SK-N-SH (cell line): Measurements from ENCODE around the gene CEACAM3. TPM values are rescaled to one million over a fixed set of nuclear protein-coding genes. Genes with fewer than 3 reads are reported as not detected.
"Not testable (repeated sequence)": the region's sequence is repeated elsewhere in the genome, so short reads cannot be mapped to it uniquely, and the experiment has no call there.

ENCODE experiments used
- CTCF ChIA-PET: fragments of 300-600, 350-600 bp; formaldehyde crosslinking; extraction: SDS; loops from one replicate; lab custom pipeline; 2021; lab: Yijun Ruan, JAX
- POLR2A ChIA-PET: fragments of 350-600 bp; sonication (Branson Sonifier 250); formaldehyde crosslinking; extraction: SDS; loops from one replicate; lab custom pipeline; 2020; ENCODE audit warnings: antibody characterized with exemption, inconsistent platforms; lab: Yijun Ruan, JAX
- DNase-seq: peaks from one replicate; pipeline ENCODE4 v3.0.0; 2012
- H2AFZ ChIP-seq: fragments of 200-600 bp; sonication (generic); 2 replicates; pipeline ENCODE4 v1.8.1; 2016; ENCODE audit warnings: antibody characterized with exemption, mild to moderate bottlenecking, low read depth
- H3F3A ChIP-seq: fragments of 200-600 bp; sonication (generic); replicated peaks from 2 replicates; pipeline ENCODE3; 2016; ENCODE audit warnings: antibody characterized with exemption, mild to moderate bottlenecking; ENCODE audit not compliant: insufficient read depth
- H3K27ac ChIP-seq, 2 experiments: fragments of 200-500 bp in 1 of 2; fragments of 200-600 bp in 1 of 2; sonication (Bioruptor generic) in 1 of 2; sonication (generic), shearing (Covaris generic) in 1 of 2; 2 replicates each; pipeline versions ENCODE4 v1.5.1 to v1.6.1; 2014 to 2016; ENCODE audit warnings: low read depth in 2 of 2, inconsistent platforms in 1 of 2, low read length in 1 of 2, mild to moderate bottlenecking in 1 of 2, mixed read lengths in 1 of 2
- H3K27me3 ChIP-seq: fragments of 200-600 bp; sonication (generic), shearing (Covaris generic); 2 replicates; pipeline ENCODE4 v1.6.1; 2016; ENCODE audit warnings: mixed run types; ENCODE audit not compliant: insufficient read depth
- H3K36me3 ChIP-seq, 2 experiments: fragments of 200-500 bp in 1 of 2; fragments of 200-600 bp in 1 of 2; sonication (Bioruptor generic) in 1 of 2; sonication (generic) in 1 of 2; replicated peaks in 1 of 2; 2 replicates each; pipeline versions ENCODE3 to v1.5.1; 2014 to 2016; ENCODE audit warnings: low read length in 1 of 2, mild to moderate bottlenecking in 1 of 2; ENCODE audit not compliant: insufficient read depth in 2 of 2, control insufficient read depth in 1 of 2
- H3K4me1 ChIP-seq, 2 experiments: fragments of 200-500 bp in 1 of 2; fragments of 200-600 bp in 1 of 2; sonication (Bioruptor generic) in 1 of 2; sonication (generic), shearing (Covaris generic) in 1 of 2; 2 replicates each; pipeline versions ENCODE4 v1.5.1 to v1.6.1; 2014 to 2016; ENCODE audit warnings: low read depth in 1 of 2, low read length in 1 of 2, mixed run types in 1 of 2; ENCODE audit not compliant: insufficient read depth in 2 of 2, control insufficient read depth in 1 of 2
- H3K4me2 ChIP-seq: fragments of 200-600 bp; sonication (generic), shearing (Covaris generic); 2 replicates; pipeline ENCODE4 v1.6.1; 2017; ENCODE audit warnings: mixed run types
- H3K4me3 ChIP-seq, 2 experiments: fragments of 200-500 bp in 1 of 2; fragments of 200-600 bp in 1 of 2; sonication (Bioruptor generic) in 1 of 2; sonication (generic), shearing (Covaris generic) in 1 of 2; 2 replicates each; pipeline versions ENCODE4 v1.5.1 to v1.8.1; 2014 to 2016; ENCODE audit warnings: low read depth in 2 of 2, inconsistent platforms in 1 of 2, low read length in 1 of 2, mild to moderate bottlenecking in 1 of 2, mixed read lengths in 1 of 2, moderate library complexity in 1 of 2
- H3K79me2 ChIP-seq: fragments of 200-600 bp; sonication (generic); 2 replicates; pipeline ENCODE4 v1.8.1; 2017; ENCODE audit warnings: mild to moderate bottlenecking; ENCODE audit not compliant: insufficient read depth
- H3K9ac ChIP-seq: fragments of 200-600 bp; sonication (generic); 2 replicates; pipeline ENCODE4 v1.6.1; 2017; ENCODE audit warnings: mixed run types
- H3K9me2 ChIP-seq: fragments of 200-600 bp; sonication (generic); 2 replicates; pipeline ENCODE4 v1.6.1; 2017; ENCODE audit warnings: mixed run types
- H3K9me3 ChIP-seq: fragments of 200-600 bp; sonication (generic); 2 replicates; pipeline ENCODE4 v1.6.1; 2017; ENCODE audit warnings: mixed run types, mild to moderate bottlenecking, moderate library complexity
- H4K20me1 ChIP-seq: fragments of 200-600 bp; sonication (generic); 2 replicates; pipeline ENCODE4 v1.6.1; 2017; ENCODE audit warnings: mild to moderate bottlenecking, mixed run types; ENCODE audit not compliant: insufficient read depth
- GABPA ChIP-seq: IDR thresholded peaks from 2 replicates; pipeline ENCODE4 v1.4.0; 2012; ENCODE audit warnings: low read depth, mild to moderate bottlenecking
- NFIC ChIP-seq: IDR thresholded peaks from 2 replicates; pipeline ENCODE4 v1.4.0; 2012; ENCODE audit warnings: borderline replicate concordance
- RAD21 ChIP-seq: IDR thresholded peaks from 2 replicates; pipeline ENCODE4 v1.6.1; 2012; ENCODE audit warnings: mild to moderate bottlenecking, low read length
- SIN3A ChIP-seq: IDR thresholded peaks from 2 replicates; pipeline ENCODE4 v1.6.1; 2012; ENCODE audit warnings: low read depth, mild to moderate bottlenecking, low read length, moderate library complexity, borderline replicate concordance
- TEAD4 ChIP-seq: IDR thresholded peaks from 2 replicates; pipeline ENCODE4 v1.4.0; 2012; ENCODE audit warnings: mild to moderate bottlenecking, borderline replicate concordance; ENCODE audit not compliant: insufficient read depth
- WGBS: methylation state at CpG from one replicate; pipeline ENCODE4 v1.1.6; 2017; ENCODE audit warnings: low lambda C conversion rate; 5-methylcytosine and 5-hydroxymethylcytosine counted together
- polyA plus RNA-seq, 3 experiments: library from polyadenylated mRNA; depleted of rRNA; stranded (reverse); fragments of >200 nt; gene quantifications; 2 replicates each; pipeline ENCODE4 v1.2.3, GENCODE V29; 2012
- TF ChIP-seq, protein P1 (sequence below): IDR thresholded peaks from 2 replicates; pipeline ENCODE4 v1.6.1; 2012; ENCODE audit warnings: mild to moderate bottlenecking, low read depth, low read length, moderate library complexity

CEACAM3 gene
- polyA plus RNA-seq, 1 of the 3 experiments (the other 2 are of a cell fraction) = not detected

DNA sequence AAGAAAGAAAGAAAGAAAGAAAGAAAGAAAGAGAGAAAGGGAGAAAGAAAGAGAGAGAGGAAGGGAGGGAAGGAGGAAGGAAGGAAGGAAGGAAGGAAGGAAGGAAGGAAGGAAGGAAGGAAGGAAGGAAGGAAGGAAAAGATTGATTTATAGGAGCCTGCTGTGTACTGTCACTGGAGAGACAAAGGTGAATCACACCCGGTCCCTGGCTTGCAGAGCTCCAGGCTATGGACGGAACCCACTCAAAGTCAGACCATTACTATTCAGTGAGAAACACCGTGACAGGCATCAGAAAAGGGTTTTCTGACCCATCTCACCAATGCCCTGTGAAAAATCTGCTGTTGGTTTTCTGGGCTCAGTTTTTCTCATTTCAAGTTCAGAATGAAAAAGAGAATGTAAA lies 48.4 kb upstream of the CEACAM3 start:
- CTCF ChIA-PET = interaction anchor here (1.1 to 1.5 kb wide), 3 partner anchors 11 to 106 kb away, joined by 3 to 5 read pairs (median 4); no protein-coding TSS in a partner anchor
- H3F3A ChIP-seq = no peaks in the 10 kb centered on the region
- H3K9ac ChIP-seq = no peak overlapping the region
- H3K4me3 ChIP-seq = no peak overlapping the region
- TF ChIP-seq NFIC (no peak), SIN3A (no peak), GABPA (no peak), TEAD4 (no peak), RAD21 (no peak)
- TF ChIP-seq, protein P1, sequence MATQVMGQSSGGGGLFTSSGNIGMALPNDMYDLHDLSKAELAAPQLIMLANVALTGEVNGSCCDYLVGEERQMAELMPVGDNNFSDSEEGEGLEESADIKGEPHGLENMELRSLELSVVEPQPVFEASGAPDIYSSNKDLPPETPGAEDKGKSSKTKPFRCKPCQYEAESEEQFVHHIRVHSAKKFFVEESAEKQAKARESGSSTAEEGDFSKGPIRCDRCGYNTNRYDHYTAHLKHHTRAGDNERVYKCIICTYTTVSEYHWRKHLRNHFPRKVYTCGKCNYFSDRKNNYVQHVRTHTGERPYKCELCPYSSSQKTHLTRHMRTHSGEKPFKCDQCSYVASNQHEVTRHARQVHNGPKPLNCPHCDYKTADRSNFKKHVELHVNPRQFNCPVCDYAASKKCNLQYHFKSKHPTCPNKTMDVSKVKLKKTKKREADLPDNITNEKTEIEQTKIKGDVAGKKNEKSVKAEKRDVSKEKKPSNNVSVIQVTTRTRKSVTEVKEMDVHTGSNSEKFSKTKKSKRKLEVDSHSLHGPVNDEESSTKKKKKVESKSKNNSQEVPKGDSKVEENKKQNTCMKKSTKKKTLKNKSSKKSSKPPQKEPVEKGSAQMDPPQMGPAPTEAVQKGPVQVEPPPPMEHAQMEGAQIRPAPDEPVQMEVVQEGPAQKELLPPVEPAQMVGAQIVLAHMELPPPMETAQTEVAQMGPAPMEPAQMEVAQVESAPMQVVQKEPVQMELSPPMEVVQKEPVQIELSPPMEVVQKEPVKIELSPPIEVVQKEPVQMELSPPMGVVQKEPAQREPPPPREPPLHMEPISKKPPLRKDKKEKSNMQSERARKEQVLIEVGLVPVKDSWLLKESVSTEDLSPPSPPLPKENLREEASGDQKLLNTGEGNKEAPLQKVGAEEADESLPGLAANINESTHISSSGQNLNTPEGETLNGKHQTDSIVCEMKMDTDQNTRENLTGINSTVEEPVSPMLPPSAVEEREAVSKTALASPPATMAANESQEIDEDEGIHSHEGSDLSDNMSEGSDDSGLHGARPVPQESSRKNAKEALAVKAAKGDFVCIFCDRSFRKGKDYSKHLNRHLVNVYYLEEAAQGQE = no peak
- H3K4me1 ChIP-seq = no peaks in the 10 kb centered on the region; a peak in 1 of 4 replicates
- H3K27me3 ChIP-seq = peaks cover 52% of the 10 kb centered on the region
- no peaks in the 10 kb centered on the region for H3K9me2 ChIP-seq
- no peak for DNase-seq
- H3K27ac ChIP-seq = no peak overlapping the region
- H3K9me3 ChIP-seq = no peaks in the 10 kb centered on the region
- H4K20me1 ChIP-seq = no peaks in the 10 kb centered on the region
- 2% methylated on average over 3 of the region's 3 CpGs for WGBS
- H3K36me3 ChIP-seq = no peaks in the 10 kb centered on the region
- no peak overlapping the region for H2AFZ ChIP-seq
- no peaks in the 10 kb centered on the region for H3K79me2 ChIP-seq
- POLR2A ChIA-PET = no interaction called here
- no peak overlapping the region for H3K4me2 ChIP-seq

DNA sequence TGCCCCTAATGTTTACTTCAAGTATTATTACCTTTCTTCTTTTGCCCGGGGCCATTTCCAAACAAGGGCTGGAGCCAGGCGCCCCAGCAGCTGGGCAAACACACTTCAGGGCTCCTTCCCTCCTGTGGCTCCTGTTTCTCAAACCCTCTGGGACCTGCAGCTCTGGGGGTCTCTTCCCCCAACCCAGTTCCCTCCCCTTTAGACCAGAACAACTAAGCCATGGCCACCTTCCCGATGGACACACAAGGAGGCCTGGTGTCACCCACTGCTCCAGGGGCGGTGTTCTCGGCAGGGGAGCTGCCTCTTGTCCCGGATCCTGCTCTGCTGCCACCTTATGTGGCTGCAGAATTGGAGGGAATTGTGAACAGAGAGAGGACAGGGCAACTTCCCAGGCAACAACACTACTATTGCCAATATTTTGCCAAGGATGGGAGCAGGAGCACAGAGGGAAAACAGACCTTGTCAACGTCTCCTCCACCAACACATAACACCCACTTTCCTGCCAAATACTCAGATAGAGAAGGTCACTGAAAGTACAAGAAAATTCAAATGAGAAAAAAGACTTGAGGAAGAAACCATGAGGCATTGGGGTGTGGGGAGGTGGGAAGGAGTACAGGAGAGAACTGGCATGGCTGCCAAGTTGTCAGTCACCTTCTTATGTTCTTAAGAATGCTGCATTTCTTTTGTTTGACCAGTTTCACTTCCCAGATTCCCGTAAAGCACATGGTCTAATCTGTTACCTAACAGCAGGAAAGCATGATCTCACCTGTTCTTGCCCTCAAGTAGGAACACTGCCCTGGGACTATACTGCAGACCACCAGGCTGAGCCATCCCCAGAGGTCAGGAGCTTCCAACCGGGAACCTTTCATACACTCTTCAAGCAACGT lies 45.9 kb upstream of the CEACAM3 start:
- POLR2A ChIA-PET, H3K4me3 ChIP-seq, H4K20me1 ChIP-seq, H3K4me1 ChIP-seq, DNase-seq, H3K9ac ChIP-seq, H3K9me2 ChIP-seq, H2AFZ ChIP-seq, H3K36me3 ChIP-seq, H3F3A ChIP-seq, H3K9me3 ChIP-seq, H3K4me2 ChIP-seq, H3K79me2 ChIP-seq, H3K27ac ChIP-seq: not testable (repeated sequence)
- WGBS = 3% methylated on average over 5 of the region's 10 CpGs
- CTCF ChIA-PET = interaction anchor here (0.9 to 5.2 kb wide), 2 partner anchors 35 to 45 kb away, joined by 3 to 21 read pairs; no protein-coding TSS in a partner anchor
- H3K27me3 ChIP-seq = peaks cover 37% of the 10 kb centered on the region
